Mesothelial cell of epicardium (in vitro differentiated cells): ENCODE results near the gene RAB29. TPM values are rescaled to one million over a fixed set of nuclear protein-coding genes. Genes with fewer than 3 reads are reported as not detected.

Experiments used
- DNase-seq, 2 experiments: peaks; one replicate each; pipeline ENCODE4 v3.0.0; 2021; ENCODE audit warnings: low spot score in 2 of 2; ENCODE audit not compliant: unreplicated experiment in 2 of 2
- H3K27ac Mint-ChIP-seq: 2 replicates; pipeline ENCODE4 v1.8.0; 2021; ENCODE audit warnings: mixed read lengths
- H3K27me3 Mint-ChIP-seq: 2 replicates; pipeline ENCODE4 v1.8.0; 2021; ENCODE audit warnings: low read depth, mixed read lengths
- H3K36me3 Mint-ChIP-seq: 2 replicates; pipeline ENCODE4 v1.8.0; 2021; ENCODE audit warnings: mixed read lengths
- H3K4me1 Mint-ChIP-seq: 2 replicates; pipeline ENCODE4 v1.8.0; 2021; ENCODE audit warnings: mixed read lengths
- H3K4me3 Mint-ChIP-seq: 2 replicates; pipeline ENCODE4 v1.8.0; 2021; ENCODE audit warnings: mild to moderate bottlenecking, moderate library complexity, mixed read lengths
- H3K9me3 Mint-ChIP-seq: 2 replicates; pipeline ENCODE4 v1.8.0; 2021; ENCODE audit warnings: mixed read lengths
- CTCF ChIP-seq: fragments of 200-600 bp; sonication (generic); IDR thresholded peaks from one replicate; pipeline ENCODE4 v1.5.0; 2021; ENCODE audit warnings: antibody characterized with exemption; ENCODE audit not compliant: unreplicated experiment
- total RNA-seq: library from RNA; stranded (reverse); gene quantifications from 3 replicates; pipeline ENCODE4 v1.2.1, GENCODE V29; 2021

RAB29 gene
- total RNA-seq, 1 donor from 2014 or later: 8.7 TPM

- Mint-ChIP-seq H3K36me3 (peaks cover 21% of the 10 kb centered on the region), H3K27me3 (no peaks in the 10 kb centered on the region), H3K27ac (no peak overlapping the region), H3K4me1 (peaks cover 36% of the 10 kb centered on the region), H3K4me3 (no peak overlapping the region), H3K9me3 (no peaks in the 10 kb centered on the region)
- no peak for DNase-seq
- no peak for TF ChIP-seq CTCF
These were observed 34.7 kb upstream of the RAB29 start for GRCh38 chr1:205809942-205810345.

- DNase-seq: no peak
- Mint-ChIP-seq H3K27me3 (no peaks in the 10 kb centered on the region), H3K4me1 (peaks cover 37% of the 10 kb centered on the region), H3K36me3 (peaks cover 21% of the 10 kb centered on the region), H3K27ac (no peak overlapping the region), H3K4me3 (no peak overlapping the region), H3K9me3 (no peaks in the 10 kb centered on the region)
- no peak for TF ChIP-seq CTCF
These were observed 34.2 kb upstream of the RAB29 start for GRCh38 chr1:205809469-205809868.

GRCh38 chr1:205805082-205805711 lies 29.9 kb upstream of the RAB29 start:
- TF ChIP-seq CTCF: no peak
- H3K27ac Mint-ChIP-seq: no peak overlapping the region
- H3K27me3 Mint-ChIP-seq: no peaks in the 10 kb centered on the region
- no peaks in the 10 kb centered on the region for H3K9me3 Mint-ChIP-seq
- no peak for DNase-seq
- H3K36me3 Mint-ChIP-seq: peaks cover 14% of the 10 kb centered on the region
- H3K4me1 Mint-ChIP-seq: peaks cover 8% of the 10 kb centered on the region
- no peak overlapping the region for H3K4me3 Mint-ChIP-seq

GRCh38 chr1:205804605-205805004 lies 29.3 kb upstream of the RAB29 start:
- DNase-seq: no peak
- Mint-ChIP-seq H3K27me3 (no peaks in the 10 kb centered on the region), H3K4me1 (peaks cover 8% of the 10 kb centered on the region), H3K9me3 (no peaks in the 10 kb centered on the region), H3K36me3 (peaks cover 14% of the 10 kb centered on the region), H3K4me3 (no peak overlapping the region), H3K27ac (no peak overlapping the region)
- no peak for TF ChIP-seq CTCF

GRCh38 chr1:205803986-205804385 lies 28.7 kb upstream of the RAB29 start:
- Mint-ChIP-seq H3K4me1 (peaks cover 5% of the 10 kb centered on the region), H3K27ac (no peak overlapping the region), H3K27me3 (no peaks in the 10 kb centered on the region), H3K9me3 (no peaks in the 10 kb centered on the region), H3K36me3 (peaks cover 14% of the 10 kb centered on the region), H3K4me3 (no peak overlapping the region)
- TF ChIP-seq CTCF: no peak
- no peak for DNase-seq

GRCh38 chr1:205802060-205802459 lies 26.8 kb upstream of the RAB29 start:
- Mint-ChIP-seq H3K27ac (no peak overlapping the region), H3K9me3 (no peaks in the 10 kb centered on the region), H3K4me1 (peaks cover 5% of the 10 kb centered on the region), H3K27me3 (no peaks in the 10 kb centered on the region), H3K4me3 (no peak overlapping the region), H3K36me3 (peaks cover 10% of the 10 kb centered on the region)
- TF ChIP-seq CTCF: no peak
- no peak for DNase-seq
